Measurements from ENCODE around the gene GPR141. TPM values are rescaled to one million over a fixed set of nuclear protein-coding genes. Genes with fewer than 3 reads are reported as not detected.
A peak's percentile ranks its signal among the peaks of the same experiment; 100 is the strongest.

Gene GPR141
- 1 to 10 TPM in 1 of 4 donors, not detected in 3; 1.2 TPM for total RNA-seq
- polyA plus RNA-seq = 1 to 10 TPM in 1 of 3 donors, under 1 TPM in 1, not detected in 1; 0.82 to 1.2 TPM

- no peak within 1 kb of the TSS for H3K27ac ChIP-seq
- intact Hi-C loops (cut with DNase I) = no loop called here
- WGBS, 2 donors = 22 to 24% methylated on average over 2 of the region's 2 CpGs
- DNase-seq = no peak
- H3K4me1 ChIP-seq = no peaks in the 10 kb centered on the region
- H3K4me3 ChIP-seq = peak within 1 kb of the TSS in 1 of 4 donors; percentile 1
- no peaks in the 10 kb centered on the region for H3K36me3 ChIP-seq
- no peaks in the 10 kb centered on the region for H3K9me3 ChIP-seq
- no peak for TF ChIP-seq CTCF (IDR thresholded peaks at IDR 0.05)
- H3K27me3 ChIP-seq = no peaks in the 10 kb centered on the region
Measured at GRCh38 chr7:37683246-37684120, at the start of gene GPR141. Gene GPR141, plus strand, starts transcription at chr7:37683766. Its CDS starts 56,628 bp downstream, at chr7:37740394.

GRCh38 chr7:37635346-37635745 is 48.2 kb upstream of the GPR141 start:
- Histone ChIP-seq H3K27ac (no peak overlapping the region), H3K27me3 (no peaks in the 10 kb centered on the region), H3K4me3 (no peak overlapping the region), H3K9me3 (peaks cover 0 to 4% (median 3%) of the 10 kb centered on the region in 4 donors), H3K4me1 (no peaks in the 10 kb centered on the region), H3K36me3 (no peaks in the 10 kb centered on the region)
- intact Hi-C loops (cut with DNase I) = no loop called here
- no peak for DNase-seq
- TF ChIP-seq POLR2AphosphoS5 (IDR thresholded peaks at IDR 0.05) = no peak
- no peak for TF ChIP-seq POLR2A (IDR thresholded peaks at IDR 0.05)
- TF ChIP-seq EP300 (IDR thresholded peaks at IDR 0.05) = no peak
- TF ChIP-seq CTCF (IDR thresholded peaks at IDR 0.05) = no peak

- H3K4me1 ChIP-seq = no peaks in the 10 kb centered on the region
- no peak overlapping the region for H3K27ac ChIP-seq
- DNase-seq = no peak
- no peak overlapping the region for H3K4me3 ChIP-seq
- intact Hi-C loops (cut with DNase I) = no loop called here
- H3K36me3 ChIP-seq = no peaks in the 10 kb centered on the region
- TF ChIP-seq POLR2AphosphoS5 (IDR thresholded peaks at IDR 0.05) = no peak
- TF ChIP-seq EP300 (IDR thresholded peaks at IDR 0.05) = no peak
- TF ChIP-seq CTCF (IDR thresholded peaks at IDR 0.05) = no peak
- no peak for TF ChIP-seq POLR2A (IDR thresholded peaks at IDR 0.05)
- whole genome bisulfite sequencing, 2 donors = 85 to 91% methylated on average over 6 of the region's 6 CpGs
- H3K9me3 ChIP-seq = peaks cover 0 to 4% (median 0%) of the 10 kb centered on the region in 4 donors
- H3K27me3 ChIP-seq = no peaks in the 10 kb centered on the region
Measured at GRCh38 chr7:37642028-37642540, 41.5 kb upstream of the GPR141 start.

GRCh38 chr7:37643876-37644275 is 39.7 kb upstream of the GPR141 start:
- no peak for TF ChIP-seq EP300 (IDR thresholded peaks at IDR 0.05)
- no peak for TF ChIP-seq CTCF (IDR thresholded peaks at IDR 0.05)
- Histone ChIP-seq H3K27ac (no peak overlapping the region), H3K27me3 (no peaks in the 10 kb centered on the region), H3K36me3 (no peaks in the 10 kb centered on the region), H3K4me1 (no peaks in the 10 kb centered on the region), H3K9me3 (no peaks in the 10 kb centered on the region), H3K4me3 (no peak overlapping the region)
- no peak for DNase-seq
- WGBS, 2 donors = 69 to 82% methylated on average over 1 of the region's 1 CpG
- intact Hi-C loops (cut with DNase I) = no loop called here

Measured in sigmoid colon (tissue), 7 donors.